GM18505 (cell line): ENCODE results near the gene KCNF1.

Source experiments
- ATAC-seq: cut with Tn5 transposase; IDR thresholded peaks from one replicate; pipeline ENCODE4 v1.9.1; 2021; ENCODE audit not compliant: unreplicated experiment
- POLR2A ChIP-seq: IDR thresholded peaks from 4 replicates; pipeline ENCODE4 v1.6.1; 2011; ENCODE audit warnings: borderline replicate concordance; ENCODE audit not compliant: insufficient read depth, insufficient read length; ENCODE audit errors: extremely low read depth

KCNF1 gene

GRCh38 chr2:10904455-10904854 is 7.3 kb upstream of the KCNF1 start:
- ATAC-seq, result no peak

GRCh38 chr2:10905006-10905861 is 6.5 kb upstream of the KCNF1 start:
- ATAC-seq, result no peak

More at GRCh38 chr2:10904455-10904854, 7.3 kb upstream of the KCNF1 start:
- TF ChIP-seq POLR2A, result no peak

GRCh38 chr2:10905862-10906143 is 5.9 kb upstream of the KCNF1 start:
- no peak for ATAC-seq
- no peak for TF ChIP-seq POLR2A

More at GRCh38 chr2:10905006-10905861, 6.5 kb upstream of the KCNF1 start:
- TF ChIP-seq POLR2A, result no peak

GRCh38 chr2:10906926-10907625 is 4.7 kb upstream of the KCNF1 start:
- no peak for TF ChIP-seq POLR2A
- no peak for ATAC-seq

GRCh38 chr2:10908195-10908594 is 3.5 kb upstream of the KCNF1 start:
- no peak for ATAC-seq
- TF ChIP-seq POLR2A, result no peak

- ATAC-seq, result no peak
- TF ChIP-seq POLR2A, result no peak
Measured at GRCh38 chr2:10909050-10909995, 2.4 kb upstream of the KCNF1 start.

GRCh38 chr2:10909996-10910341 is 1.8 kb upstream of the KCNF1 start:
- ATAC-seq, result no peak
- TF ChIP-seq POLR2A, result no peak

- no peak for TF ChIP-seq POLR2A
- no peak for ATAC-seq
Measured at GRCh38 chr2:10910625-10911024, 1.1 kb upstream of the KCNF1 start.

- TF ChIP-seq POLR2A, result no peak
- ATAC-seq, result no peak
Measured at GRCh38 chr2:10912076-10912731, 470 bp downstream of the KCNF1 start.

GRCh38 chr2:10912796-10913455 is 1.2 kb downstream of the KCNF1 start:
- TF ChIP-seq POLR2A, result no peak
- no peak for ATAC-seq

- no peak for TF ChIP-seq POLR2A
- no peak for ATAC-seq
Measured at GRCh38 chr2:10913501-10914271, 2.0 kb downstream of the KCNF1 start.

- no peak for TF ChIP-seq POLR2A
- no peak for ATAC-seq
Measured at GRCh38 chr2:10914272-10914693, 2.5 kb downstream of the KCNF1 start.

GRCh38 chr2:10915236-10915635 is 3.5 kb downstream of the KCNF1 start:
- no peak for ATAC-seq
- no peak for TF ChIP-seq POLR2A
